HG02973 (cell line): Measurements from ENCODE around the gene KCNK3.

Experiments used
- ATAC-seq: cut with Tn5 transposase; IDR thresholded peaks from one replicate; pipeline ENCODE4 v1.9.1; 2021; ENCODE audit warnings: moderate library complexity; ENCODE audit not compliant: unreplicated experiment

The KCNK3 gene

DNA sequence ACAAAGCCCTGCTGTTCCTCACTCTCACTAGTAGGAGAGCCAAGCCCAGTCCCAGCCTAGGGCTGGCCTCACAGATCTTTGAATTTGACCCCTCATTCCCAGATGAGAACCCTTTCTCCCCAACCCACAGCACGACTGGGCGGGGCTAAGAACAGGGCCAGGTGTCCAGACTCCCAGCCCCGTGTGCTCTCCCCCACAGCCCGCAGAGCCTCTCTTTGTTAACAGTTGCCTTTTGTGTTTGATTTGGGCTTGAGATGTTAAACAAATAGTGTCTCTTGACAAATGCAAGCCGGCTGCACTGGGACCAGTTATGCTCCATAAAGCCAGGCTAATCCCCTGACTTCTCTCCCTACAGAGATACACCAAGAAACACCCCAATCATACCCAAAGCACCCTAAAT is 4.7 kb upstream of the KCNK3 start:
- ATAC-seq, result no peak

DNA sequence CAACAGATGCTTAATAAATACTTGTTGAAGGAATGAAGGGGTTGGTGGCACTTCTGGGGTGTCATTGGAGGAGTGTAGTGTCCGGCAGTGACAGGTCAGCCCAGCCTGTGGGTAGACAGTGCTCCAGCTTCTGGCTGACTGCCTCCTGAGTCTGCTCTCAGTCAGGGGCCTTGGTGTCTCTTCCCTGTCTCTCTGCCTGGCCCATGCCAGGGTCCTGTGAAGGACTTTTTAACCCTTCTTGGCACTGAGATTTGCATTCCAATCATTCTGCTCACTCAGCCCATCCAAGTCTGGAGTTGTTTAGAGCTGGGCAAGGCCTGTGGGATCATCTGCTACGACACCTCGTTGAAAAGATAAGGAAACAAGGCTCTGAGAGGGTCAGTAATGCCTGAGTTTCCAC is 1.4 kb upstream of the KCNK3 start:
- ATAC-seq, result no peak

DNA sequence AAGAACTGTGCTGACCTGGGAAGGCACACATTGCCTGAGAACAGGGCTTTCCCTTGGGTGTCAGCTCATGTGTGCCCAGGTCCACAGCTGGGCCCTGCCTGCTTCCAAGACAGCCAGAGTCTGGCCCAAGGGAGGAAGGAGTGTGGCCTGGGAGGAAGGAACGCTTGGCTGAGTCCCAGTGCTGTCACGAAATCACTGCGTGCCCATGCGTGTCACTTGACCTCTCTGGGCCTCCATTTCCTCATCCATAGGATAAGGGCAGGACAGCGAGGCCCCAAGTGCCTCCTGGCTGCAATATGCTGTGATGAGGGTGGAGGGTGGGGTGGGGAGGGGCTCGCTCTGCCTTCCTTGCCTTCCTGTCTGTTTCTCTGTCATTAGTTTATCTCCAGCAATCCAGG is 642 bp upstream of the KCNK3 start:
- no peak for ATAC-seq

DNA sequence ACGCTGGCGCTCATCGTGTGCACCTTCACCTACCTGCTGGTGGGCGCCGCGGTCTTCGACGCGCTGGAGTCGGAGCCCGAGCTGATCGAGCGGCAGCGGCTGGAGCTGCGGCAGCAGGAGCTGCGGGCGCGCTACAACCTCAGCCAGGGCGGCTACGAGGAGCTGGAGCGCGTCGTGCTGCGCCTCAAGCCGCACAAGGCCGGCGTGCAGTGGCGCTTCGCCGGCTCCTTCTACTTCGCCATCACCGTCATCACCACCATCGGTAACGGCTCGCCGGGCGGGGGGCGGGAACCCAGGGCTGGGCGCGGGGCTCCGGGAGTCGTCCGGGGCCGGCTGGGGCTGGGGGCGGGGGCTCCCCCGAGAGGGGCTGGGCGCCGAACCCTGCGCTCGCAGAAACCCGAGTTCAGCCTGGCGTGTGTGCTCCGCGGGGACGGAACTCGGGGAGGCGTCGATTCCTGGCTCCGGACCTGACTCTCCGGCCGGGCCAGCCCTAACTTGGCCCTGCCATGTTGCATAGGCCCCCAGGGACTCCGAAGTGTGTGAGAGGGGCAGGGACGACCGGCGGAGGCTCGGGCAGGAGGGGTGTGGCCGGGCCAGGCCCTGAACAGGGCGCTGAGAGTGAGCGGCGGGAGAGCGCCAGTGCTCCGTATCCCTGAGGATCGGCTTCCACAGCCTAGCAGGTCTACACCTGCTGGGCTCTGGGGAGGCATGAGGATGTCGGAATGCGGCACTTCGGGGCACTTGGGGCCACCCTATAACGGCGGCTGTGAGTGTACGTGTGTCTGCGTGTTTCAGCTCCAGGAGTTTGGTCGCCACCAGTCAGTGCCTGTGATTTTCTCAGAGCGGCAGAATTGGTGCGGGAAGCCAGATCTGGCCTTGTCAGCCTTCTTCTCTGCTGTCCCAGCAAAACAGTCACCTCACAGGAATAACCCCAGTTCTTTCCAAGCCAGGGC is 651 bp downstream of the KCNK3 start:
- ATAC-seq, result no peak

DNA sequence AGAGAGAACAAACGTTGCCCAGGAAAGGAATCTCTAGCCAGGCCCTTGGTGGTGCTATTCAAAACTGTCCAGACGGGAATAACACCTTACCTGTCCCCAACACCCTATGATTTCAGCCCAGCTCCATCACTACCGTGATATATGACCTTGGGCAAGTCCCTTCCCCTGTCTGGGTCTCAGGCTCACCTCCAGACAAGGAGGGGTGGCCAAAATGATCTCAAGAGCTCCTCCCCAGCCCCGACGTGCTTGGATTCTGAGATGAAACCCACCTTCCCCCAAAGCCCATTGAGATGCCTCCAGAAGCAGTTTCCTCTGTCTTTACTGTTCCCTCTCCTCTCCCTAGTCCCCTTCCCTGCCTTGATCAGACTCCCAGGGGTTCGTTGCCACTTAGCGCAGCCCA is 1.5 kb downstream of the KCNK3 start:
- ATAC-seq, result no peak

DNA sequence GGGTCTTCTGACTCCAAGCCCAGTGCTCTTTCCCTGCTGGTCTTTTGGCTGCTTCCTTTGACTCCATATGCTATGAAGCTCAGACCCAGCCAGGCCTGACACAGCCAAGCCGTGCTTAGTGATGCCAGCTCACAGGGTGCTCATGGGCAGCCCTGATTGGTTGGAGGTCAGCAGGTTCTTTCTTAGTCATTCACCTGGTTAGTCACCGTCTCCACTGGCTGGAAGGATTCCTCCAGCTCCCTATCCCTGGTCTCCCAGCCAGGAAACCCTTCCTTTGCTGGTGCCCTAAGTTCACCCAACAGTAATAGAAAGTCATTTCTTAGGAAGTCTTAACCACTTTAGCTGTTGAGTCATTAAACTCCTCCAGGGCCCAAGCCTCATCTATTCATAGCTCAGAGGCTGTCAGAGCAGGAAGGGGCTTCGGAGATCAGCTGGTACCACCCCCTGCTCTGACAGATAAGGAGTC is 3.9 kb downstream of the KCNK3 start:
- ATAC-seq, result no peak

DNA sequence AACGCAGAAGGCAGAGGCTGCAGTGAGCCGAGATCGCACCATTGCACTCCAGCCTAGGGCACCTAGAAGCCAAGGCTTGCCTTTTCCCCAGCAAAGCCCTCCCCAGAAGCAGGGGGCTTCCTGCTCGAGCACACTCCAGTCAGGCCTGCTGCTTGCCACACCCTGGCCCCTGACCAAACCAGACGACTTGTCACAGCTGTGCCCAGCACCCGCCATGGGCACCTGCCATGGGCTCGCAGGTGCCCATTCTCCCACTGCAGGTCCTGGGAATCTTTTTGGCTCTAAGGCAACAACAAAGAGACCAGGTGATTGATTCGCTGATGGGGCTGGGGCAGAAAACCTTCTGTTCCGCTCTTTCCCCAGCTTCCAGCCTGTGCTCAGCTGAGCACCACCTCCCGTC is 4.9 kb downstream of the KCNK3 start:
- ATAC-seq, result no peak

DNA sequence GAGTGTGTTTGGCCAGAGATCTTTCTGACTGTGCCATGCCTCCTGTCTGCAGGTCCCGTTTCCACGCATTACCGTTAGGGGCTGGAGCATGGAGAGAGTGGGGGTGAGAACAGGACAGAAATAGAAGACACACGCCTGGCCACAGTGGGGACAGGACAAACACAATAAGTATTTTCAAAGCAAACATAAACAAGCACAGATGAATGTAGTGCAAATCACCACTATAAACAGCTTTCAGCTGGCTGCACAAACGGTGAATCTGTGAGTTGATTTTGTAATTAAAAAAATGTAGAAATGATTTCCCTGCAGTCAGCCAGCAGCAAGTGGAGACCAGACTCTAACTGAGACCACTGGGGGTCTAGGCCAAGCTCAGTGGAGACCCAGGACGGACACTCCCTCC is 6.8 kb downstream of the KCNK3 start:
- no peak for ATAC-seq

DNA sequence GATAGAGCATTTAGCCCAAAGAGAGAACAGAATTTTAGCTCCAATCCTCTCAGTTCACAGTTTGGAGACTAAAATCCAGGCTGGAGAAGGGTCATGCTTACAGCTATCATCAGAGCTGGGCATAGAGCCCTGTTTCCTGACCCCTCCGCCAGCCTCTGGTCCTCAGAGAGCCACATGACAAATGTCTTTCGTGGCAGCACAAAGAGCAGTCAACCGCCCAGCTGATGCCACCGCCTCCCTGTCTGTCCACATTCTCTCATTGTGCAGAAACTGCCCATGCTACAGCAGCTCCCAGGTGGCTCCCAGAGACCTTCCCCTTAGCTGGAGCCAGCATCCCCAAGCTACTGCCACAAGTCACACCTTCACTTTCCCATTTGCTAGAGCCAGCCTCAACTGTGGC is 7.6 kb downstream of the KCNK3 start:
- ATAC-seq, result no peak

DNA sequence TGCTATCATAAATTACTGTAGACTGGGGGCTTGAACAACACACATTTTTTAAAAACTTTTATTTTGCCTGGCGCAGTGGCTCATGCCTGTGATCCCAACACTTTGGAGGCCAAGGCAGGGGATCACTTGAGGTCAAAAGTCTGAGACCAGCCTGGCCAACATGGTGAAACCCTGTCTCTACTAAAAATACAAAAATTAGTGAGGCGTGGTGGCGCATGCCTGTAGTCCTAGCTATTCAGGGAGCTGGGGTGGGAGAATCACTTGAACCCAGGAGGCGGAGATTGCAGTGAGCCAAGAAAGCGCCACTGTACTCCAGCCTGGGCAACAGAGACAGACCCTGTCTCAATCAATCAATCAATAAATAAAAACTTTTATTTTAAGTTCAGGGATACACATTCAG is 9.1 kb downstream of the KCNK3 start:
- ATAC-seq, result no peak

DNA sequence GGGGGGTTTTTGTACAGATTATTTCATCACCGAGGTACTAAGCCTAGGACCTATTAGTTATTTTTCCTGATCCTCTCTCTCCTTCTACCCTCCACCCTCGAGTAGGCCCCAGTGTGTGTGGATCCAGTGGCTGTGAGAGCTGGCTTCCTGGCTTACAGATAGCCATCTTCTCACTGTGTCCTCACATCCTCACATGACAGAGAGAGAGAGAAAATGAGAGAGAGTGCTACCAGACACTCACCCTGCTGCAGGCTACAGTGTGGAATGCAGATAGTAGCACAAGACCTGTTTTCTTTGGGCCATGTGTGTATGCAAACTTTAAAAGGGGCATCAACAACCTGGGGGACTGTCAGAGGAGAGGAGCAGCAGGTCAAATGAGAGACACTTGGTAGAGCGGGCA is 9.5 kb downstream of the KCNK3 start:
- no peak for ATAC-seq

DNA sequence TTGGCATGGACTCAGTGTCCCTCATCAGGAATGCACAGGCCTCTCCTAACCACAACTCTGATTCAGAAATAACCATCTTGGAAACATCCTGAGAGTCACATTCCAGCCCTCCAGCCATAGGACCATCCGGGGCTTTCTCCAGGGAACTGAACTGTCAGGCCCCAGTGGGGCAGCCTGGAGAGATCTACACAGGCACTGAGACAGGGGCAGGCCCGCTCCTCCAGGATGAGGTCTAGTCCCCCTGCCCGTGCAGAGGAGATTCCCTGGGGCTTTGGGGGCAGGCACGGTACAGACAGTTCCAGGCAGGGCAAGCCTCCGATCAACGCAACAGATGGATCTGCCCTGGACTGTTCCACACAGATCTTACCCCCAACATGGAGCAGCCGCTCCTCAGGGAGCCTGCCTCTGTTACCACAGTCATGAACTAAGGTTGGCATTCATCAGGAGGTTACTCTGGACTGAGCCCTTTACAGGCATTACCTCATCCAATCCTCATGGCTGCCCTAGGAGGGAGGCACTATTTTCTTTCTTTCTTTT is 12.0 kb downstream of the KCNK3 start:
- ATAC-seq, result no peak

DNA sequence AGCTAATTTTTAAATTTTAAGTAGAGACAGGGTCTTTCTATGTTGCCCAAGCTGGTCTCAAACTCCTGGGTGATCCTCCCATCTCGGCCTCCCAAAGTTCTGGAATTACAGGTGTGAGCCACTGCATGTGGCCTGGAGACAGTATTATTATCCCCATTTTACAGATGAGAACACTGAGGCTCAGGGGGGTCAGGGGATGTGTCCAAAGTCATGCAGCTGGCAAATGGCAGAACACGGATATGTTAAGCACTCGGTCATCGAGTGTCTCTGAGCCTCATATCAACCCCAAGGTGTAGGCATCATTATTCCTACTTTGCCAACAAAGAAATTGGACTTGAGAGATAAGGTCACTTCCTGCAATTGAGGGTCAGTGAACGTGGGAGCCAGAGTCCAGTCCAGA is 12.6 kb downstream of the KCNK3 start:
- no peak for ATAC-seq

DNA sequence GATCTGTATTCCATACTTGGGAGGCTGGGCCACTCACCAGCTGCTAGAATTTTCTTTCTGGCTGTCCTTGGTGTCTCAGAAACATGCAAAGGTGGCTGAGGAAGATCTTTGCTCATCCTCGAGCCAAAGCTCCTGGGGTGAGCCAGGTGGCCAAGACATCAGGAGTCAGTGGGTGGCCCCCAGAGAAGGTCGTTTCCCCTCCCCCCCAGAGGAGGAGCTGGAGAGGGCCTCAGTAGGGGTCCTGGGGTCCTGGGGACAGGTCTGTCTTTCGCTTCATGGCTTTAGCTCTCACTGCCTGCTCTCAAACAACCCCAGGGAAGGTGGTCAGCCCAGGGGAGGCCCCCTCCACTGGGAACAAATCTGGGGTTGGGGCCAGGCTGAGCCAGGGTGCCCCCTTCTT is 13.6 kb downstream of the KCNK3 start:
- ATAC-seq, result no peak

DNA sequence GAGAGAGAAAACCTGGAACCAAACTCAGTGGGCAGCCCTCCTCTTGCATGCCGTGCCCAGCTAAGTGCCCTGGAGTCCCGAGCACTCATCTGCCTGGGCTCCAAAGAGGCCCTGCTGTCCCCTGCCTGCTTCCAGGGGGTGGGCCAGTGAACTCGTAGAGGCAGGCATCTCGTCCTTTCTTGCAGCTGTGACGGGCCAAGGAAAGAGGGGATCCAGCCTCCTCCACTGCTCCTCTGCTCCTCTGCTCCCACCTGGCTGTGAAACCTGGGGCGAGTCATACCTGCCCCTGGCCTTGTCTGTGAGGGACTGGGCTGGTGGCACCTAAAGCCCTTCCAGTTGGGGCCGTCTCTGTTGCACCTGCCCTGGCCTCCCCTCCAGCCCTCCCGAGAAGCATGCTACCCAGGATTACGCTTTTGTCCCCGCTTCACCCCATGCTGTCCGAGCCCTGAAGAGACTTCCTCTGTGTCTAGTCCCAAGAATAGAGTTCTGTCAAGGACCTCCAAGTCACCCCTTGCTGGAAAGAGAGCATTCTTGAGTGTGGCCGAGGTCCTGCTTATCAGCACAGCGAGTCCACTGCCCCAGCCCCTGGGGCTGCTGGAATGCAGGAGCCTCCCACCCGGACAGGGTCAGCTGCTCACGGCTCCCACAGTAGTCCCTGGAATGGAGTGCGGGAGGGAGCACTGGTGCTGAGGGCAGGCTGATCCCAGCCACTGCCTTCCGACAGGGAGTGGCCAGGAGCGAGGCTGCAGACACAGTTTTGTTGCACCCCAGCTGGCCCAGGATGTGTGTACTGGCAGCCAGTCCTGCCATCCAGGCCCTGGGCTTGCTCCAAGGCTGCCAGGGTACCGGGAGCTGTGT is 14.3 kb downstream of the KCNK3 start:
- no peak for ATAC-seq

DNA sequence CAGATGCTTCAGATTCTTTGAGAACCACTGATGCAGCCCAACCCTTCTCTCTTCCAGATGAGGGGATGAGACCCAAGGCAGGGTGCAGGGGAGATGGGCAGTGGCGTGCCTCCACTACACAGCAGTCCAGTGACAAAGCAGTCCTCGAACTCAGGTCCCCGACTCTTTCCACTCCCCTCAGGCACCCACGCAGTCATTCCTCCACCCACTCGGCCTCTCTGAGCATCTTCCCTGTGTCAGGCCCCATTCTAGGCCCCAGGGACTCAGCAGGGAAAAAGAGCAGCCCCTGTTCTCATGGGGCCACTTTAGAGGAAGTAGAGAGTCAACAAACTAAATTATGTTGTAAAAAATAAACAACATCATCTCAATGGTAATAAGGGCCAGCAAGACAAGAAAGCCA is 15.2 kb downstream of the KCNK3 start:
- ATAC-seq, result no peak

DNA sequence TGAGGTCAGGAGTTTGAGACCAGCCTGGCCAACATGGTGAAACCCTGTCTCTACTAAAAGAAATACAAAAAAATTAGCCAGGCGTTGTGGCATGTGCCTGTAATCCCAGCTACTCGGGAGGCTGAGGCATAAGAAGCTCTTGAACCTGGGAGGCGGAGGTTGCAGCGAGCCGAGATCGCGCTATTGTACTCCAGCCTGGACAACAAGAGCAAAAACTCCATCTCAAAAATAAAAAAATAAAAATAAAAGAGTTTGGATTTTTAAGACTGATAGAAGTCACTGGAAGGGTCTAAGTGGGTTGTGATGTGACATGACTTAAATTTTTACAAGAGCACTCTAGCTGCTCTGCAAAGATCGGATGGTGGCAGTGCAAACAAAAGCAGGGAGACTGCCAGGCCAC is 15.9 kb downstream of the KCNK3 start:
- ATAC-seq, result no peak

DNA sequence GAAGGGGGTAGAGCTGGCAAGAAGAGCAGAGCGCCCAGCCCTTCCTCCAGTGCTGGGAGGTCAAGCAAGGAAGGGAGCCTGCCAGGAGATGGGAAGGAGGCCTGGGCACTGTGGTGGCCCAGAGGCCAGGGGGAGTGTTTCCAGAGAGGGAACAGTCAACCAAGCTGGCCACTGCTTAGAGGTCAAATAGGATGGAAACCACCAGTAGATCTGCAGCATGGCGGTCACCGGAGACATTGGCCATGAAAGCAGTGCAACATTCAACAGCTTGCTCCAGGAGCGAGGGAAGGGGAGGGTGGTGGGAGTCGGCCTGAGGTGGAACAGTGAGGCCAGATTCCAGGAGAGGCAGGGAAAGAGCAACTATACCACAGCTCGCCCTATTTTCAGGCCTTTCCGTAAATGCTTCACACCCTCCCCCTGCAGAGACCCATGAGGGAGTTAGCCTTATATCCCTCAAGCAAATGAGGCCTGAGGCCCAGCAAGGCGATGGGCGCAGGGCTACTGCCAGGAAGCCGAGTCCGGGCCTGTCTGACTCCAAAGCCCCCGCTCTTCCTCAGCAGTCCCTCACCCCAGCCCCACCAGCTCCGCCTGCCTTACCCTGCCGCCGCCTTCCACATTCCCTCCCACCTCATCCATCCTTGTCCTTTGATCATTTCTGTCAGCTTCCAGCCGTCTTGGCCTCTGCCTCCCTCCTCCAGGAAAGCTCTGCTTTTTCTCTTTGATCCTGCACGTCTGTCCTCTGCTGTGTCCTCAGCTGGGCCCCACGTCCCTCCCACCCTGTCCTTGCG is 17.0 kb downstream of the KCNK3 start:
- no peak for ATAC-seq

DNA sequence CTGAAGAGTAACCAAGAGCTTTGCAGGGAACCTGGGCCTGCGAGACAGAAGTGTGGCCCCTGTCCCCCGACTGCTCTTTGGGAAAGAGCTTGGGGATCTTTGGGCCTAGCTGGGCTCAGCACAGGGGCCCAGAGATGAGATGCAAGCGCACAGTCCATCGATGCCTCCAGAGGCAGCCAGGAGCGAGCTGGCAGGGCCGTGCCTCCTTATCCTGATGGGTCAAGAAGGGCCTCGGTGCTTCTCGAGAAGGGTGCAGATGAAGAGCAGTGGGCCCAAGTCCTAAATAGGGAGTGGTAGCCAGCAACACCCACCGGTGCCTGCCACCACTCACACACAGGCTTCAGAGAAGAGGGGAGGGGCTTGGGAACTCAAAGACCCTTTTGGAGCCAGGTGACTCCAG is 17.6 kb downstream of the KCNK3 start:
- ATAC-seq, result no peak

DNA sequence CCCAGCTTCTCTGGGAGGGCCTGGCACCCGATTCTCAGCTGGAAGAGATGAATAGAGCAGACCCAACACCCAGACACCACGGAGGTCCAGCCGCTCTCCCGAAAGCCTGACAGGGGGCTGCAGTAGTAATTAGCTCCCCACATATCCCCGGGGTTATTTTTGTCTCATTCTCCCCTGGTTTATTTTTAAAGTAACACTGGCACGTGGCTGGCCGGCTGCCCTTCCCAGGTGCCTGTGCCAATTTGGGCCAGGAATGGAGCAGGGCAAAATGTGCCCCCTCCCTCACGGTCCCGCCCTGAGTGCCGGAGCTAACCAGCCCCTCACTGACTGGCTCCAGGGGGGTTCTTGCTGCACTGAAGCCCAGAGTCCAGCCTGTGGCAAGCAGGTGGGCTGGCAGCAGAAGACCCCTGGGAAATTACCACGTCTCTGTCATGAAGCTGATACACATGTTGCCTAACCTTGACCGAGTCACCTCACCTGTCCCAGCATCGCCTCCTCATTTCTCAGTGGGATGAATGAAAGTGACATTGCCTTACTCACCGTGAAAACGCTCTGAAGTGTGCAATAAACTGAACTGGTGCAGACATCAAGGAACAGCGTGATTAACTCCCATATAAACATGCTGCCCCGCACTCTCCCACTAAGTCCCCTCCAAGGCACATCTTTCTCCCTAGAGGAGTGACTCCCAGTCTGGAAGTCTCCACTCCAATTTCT is 18.4 kb downstream of the KCNK3 start:
- ATAC-seq, result no peak
